ENCODE data around the gene VPS4A. TPM values are rescaled to one million over a fixed set of nuclear protein-coding genes. Genes with fewer than 3 reads are reported as not detected.

VPS4A gene
- total and polyA plus RNA-seq, 2 of the 8 experiments (the other 6 are each of a cell fraction or from before 2014, with no cell fraction given), result 14.1 to 24.1 TPM

DNA sequence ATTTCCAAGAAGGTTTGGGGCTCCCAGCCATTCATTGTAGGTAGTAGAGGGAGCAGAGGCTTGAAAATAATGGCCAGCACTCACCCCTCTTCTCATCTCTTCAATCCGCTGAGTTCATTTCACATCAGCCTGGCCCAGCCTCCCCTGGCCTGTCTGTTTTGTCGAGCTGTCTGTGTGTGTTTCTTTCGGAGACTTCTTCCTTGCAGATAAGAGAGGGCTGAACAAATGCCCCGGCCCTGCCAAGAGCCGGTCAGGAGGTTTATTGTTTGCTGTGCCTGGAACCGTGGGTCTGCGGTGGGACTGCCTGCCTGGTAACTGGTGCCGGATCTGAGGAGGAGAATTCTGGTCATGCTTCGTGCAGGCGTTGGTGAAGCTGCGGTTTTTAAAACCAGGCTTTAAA lies 3.4 kb downstream of the VPS4A start:
- Histone ChIP-seq H3K4ac (replicated peaks; ENCODE audit: insufficient read length, low read depth, low read length) (no peak overlapping the region), H3K9ac (replicated peaks in 1 of 4; ENCODE audit: extremely low read depth in 1 of 4, low read depth in 3 of 4, low read length in 3 of 4) (no peak overlapping the region), H2AK5ac (ENCODE audit: low read depth, low read length) (no peak overlapping the region), H3K14ac (ENCODE audit: insufficient read length) (no peak overlapping the region), H4K8ac (ENCODE audit: extremely low read depth, insufficient read depth, low read length) (no peak overlapping the region), H3K18ac (ENCODE audit: extremely low read depth, low read length) (no peak overlapping the region), H3K79me1 (ENCODE audit: low read depth, low read length) (no peaks in the 10 kb centered on the region; the same call in 1 of the 2 replicates), H2BK20ac (ENCODE audit: low read length) (no peak overlapping the region), H3K4me3 (ENCODE audit: extremely low read depth in 1 of 4, insufficient read depth in 2 of 4, low read depth in 3 of 4, low read length in 4 of 4) (no peak overlapping the region), H2BK5ac (ENCODE audit: low read depth, low read length) (no peak overlapping the region), H3K4me2 (ENCODE audit: insufficient read depth in 1 of 2, low read depth in 2 of 2, low read length in 2 of 2) (no peak overlapping the region), H3K9me3 (ENCODE audit: insufficient read depth in 2 of 2, low read depth in 1 of 2, low read length in 1 of 2) (no peaks in the 10 kb centered on the region), H2BK12ac (ENCODE audit: low read depth, low read length) (no peak overlapping the region), H3K27me3 (replicated peaks in 1 of 4; ENCODE audit: control insufficient read depth in 3 of 4, extremely low read depth in 1 of 4, insufficient read depth in 3 of 4, low read length in 3 of 4) (no peaks in the 10 kb centered on the region), H3K36me3 (ENCODE audit: control insufficient read depth in 2 of 4, insufficient read depth in 4 of 4, low read length in 3 of 4) (peaks cover 11 to 21% (median 17%) of the 10 kb centered on the region in 4 experiments; a peak in 6 of 8 replicates), H3K79me2 (ENCODE audit: control insufficient read depth in 1 of 2, insufficient read depth in 2 of 2, low read length in 2 of 2) (peaks cover 0 to 15% of the 10 kb centered on the region in 2 experiments; a peak in 1 of 4 replicates), H3K23ac (ENCODE audit: insufficient read length) (no peak overlapping the region), H3K27ac (ENCODE audit: low read depth, low read length) (no peak overlapping the region), H2BK120ac (replicated peaks; ENCODE audit: low read depth, low read length) (no peak overlapping the region), H2BK15ac (ENCODE audit: low read length) (no peak overlapping the region), H4K20me1 (replicated peaks in 1 of 2; ENCODE audit: control insufficient read depth in 1 of 2, insufficient read depth in 2 of 2, low read length in 2 of 2) (peaks cover 6 to 15% of the 10 kb centered on the region in 2 experiments), H3K23me2 (ENCODE audit: low read depth, low read length) (peaks cover 3% of the 10 kb centered on the region; the same call in 1 of the 2 replicates), H4K5ac (ENCODE audit: insufficient read length, low read depth, low read length) (no peak overlapping the region), H2AFZ (ENCODE audit: low read length) (no peak overlapping the region), H3K4me1 (replicated peaks in 1 of 4; ENCODE audit: control insufficient read depth in 3 of 4, insufficient read depth in 4 of 4, low read length in 3 of 4) (peaks cover 0 to 4% (median 3%) of the 10 kb centered on the region in 4 experiments; a peak in 4 of 7 replicates), H3K56ac (replicated peaks; ENCODE audit: insufficient read length, low read depth, low read length) (no peak overlapping the region), H4K91ac (replicated peaks; ENCODE audit: insufficient read length, low read length) (no peak overlapping the region)
- POLR2A ChIA-PET (ENCODE audit: partially characterized antibody), result interaction anchor here (0.8 to 24.8 kb wide), 3 partner anchors 11 to 127 kb away, joined by 3 to 497 read pairs (median 4); partner anchors contain the start of genes COG8, NIP7, PDF and TMED6
- CTCF ChIA-PET (ENCODE audit: partially characterized antibody), result interaction anchor here (0.9 kb wide), 1 partner anchor 39 kb away, joined by 3 read pairs; no protein-coding TSS in a partner anchor
- 89% methylated on average over 11 of the region's 11 CpGs; no CpG with 5 or more reads in 1 of the 2 experiments for WGBS, 2 experiments (ENCODE audit: extremely low coverage in 1 of 2, insufficient coverage in 1 of 2, insufficient read length in 1 of 2, insufficient replicate concordance in 2 of 2, low coverage in 1 of 2, low lambda C conversion rate in 2 of 2, missing lambda C conversion rate in 1 of 2)
- DNase-seq (ENCODE audit: low read depth in 1 of 2, low spot score in 2 of 2), result no peak
- no peak for FAIRE-seq
- no peak for TF ChIP-seq POLR2A (IDR thresholded peaks at IDR 0.05; ENCODE audit: control extremely low read depth in 1 of 2, low read depth in 2 of 2, low read length in 2 of 2)

Data from H1 (cell line).